ENCODE measurements around the gene MAP3K2. TPM values are rescaled to one million over a fixed set of nuclear protein-coding genes. Genes with fewer than 3 reads are reported as not detected.
A peak's percentile ranks its signal among the peaks of the same experiment; 100 is the strongest.

The MAP3K2 gene
- total RNA-seq, 1 donor from 2014 or later = 34.5 TPM

- Mint-ChIP-seq H3K36me3 (ENCODE audit: insufficient read depth) (peaks cover 8% of the 10 kb centered on the region), H3K4me3 (ENCODE audit: low read depth) (peak within 1 kb of the TSS; percentile 99), H3K9me3 (ENCODE audit: low read depth) (no peaks in the 10 kb centered on the region), H3K27ac (peak within 1 kb of the TSS; percentile 99), H3K4me1 (ENCODE audit: low read depth) (peaks cover 13% of the 10 kb centered on the region), H3K27me3 (no peaks in the 10 kb centered on the region)
- no peak for TF ChIP-seq CTCF (IDR thresholded peaks at IDR 0.05; ENCODE audit: unreplicated experiment)
- DNase-seq (ENCODE audit: low spot score, unreplicated experiment) = peak; percentile 70
Measured at GRCh38 chr2:127293748-127294562, 93.8 kb downstream of the MAP3K2 start, which contains the start of gene ERCC3. TSS of gene ERCC3 (minus strand) at chr2:127294144. CDS start at chr2:127294081, 63 bp downstream.

DNA sequence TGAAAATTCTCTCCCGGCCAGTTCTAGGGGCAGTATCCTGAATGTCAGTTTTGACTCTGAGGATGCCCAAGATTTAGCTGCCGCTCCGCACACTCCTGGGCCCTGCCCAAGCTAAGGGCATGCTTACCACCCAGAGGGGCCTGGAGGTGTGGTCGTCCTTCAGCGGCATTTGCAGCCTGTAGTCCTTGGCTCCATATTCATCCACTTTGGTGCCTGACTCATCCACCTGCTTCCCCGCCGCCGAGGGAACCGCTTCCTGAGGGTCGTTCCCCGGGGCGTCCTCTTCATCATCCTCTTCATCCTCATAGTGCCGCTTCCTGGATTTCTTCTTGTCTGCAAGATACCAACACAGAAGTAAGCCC lies 94.4 kb downstream of the MAP3K2 start:
- Mint-ChIP-seq H3K27me3 (no peaks in the 10 kb centered on the region), H3K27ac (peak overlapping the region; percentile 99), H3K36me3 (ENCODE audit: insufficient read depth) (peaks cover 14% of the 10 kb centered on the region), H3K4me1 (ENCODE audit: low read depth) (peaks cover 13% of the 10 kb centered on the region), H3K4me3 (ENCODE audit: low read depth) (peak overlapping the region; percentile 99), H3K9me3 (ENCODE audit: low read depth) (no peaks in the 10 kb centered on the region)
- no peak for TF ChIP-seq CTCF (IDR thresholded peaks at IDR 0.05; ENCODE audit: unreplicated experiment)
- DNase-seq (ENCODE audit: low spot score, unreplicated experiment) = no peak

- Mint-ChIP-seq H3K27ac (peak overlapping the region; percentile 3), H3K36me3 (ENCODE audit: insufficient read depth) (peaks cover 45% of the 10 kb centered on the region), H3K9me3 (ENCODE audit: low read depth) (peaks cover 9% of the 10 kb centered on the region), H3K27me3 (no peaks in the 10 kb centered on the region), H3K4me1 (ENCODE audit: low read depth) (peaks cover 6% of the 10 kb centered on the region), H3K4me3 (ENCODE audit: low read depth) (no peak overlapping the region)
- TF ChIP-seq CTCF (IDR thresholded peaks at IDR 0.05; ENCODE audit: unreplicated experiment) = no peak
- DNase-seq (ENCODE audit: low spot score, unreplicated experiment) = no peak
Measured at GRCh38 chr2:127288274-127288673, 99.5 kb downstream of the MAP3K2 start.

- no peaks in the 10 kb centered on the region for H3K4me1 Mint-ChIP-seq (ENCODE audit: low read depth)
- H3K27ac Mint-ChIP-seq = no peak overlapping the region
- peaks cover 9% of the 10 kb centered on the region for H3K9me3 Mint-ChIP-seq (ENCODE audit: low read depth)
- H3K27me3 Mint-ChIP-seq = no peaks in the 10 kb centered on the region
- H3K36me3 Mint-ChIP-seq (ENCODE audit: insufficient read depth) = peaks cover 48% of the 10 kb centered on the region
- no peak overlapping the region for H3K4me3 Mint-ChIP-seq (ENCODE audit: low read depth)
- DNase-seq (ENCODE audit: low spot score, unreplicated experiment) = no peak
- TF ChIP-seq CTCF (IDR thresholded peaks at IDR 0.05; ENCODE audit: unreplicated experiment) = no peak
Measured at GRCh38 chr2:127283275-127283674, 104.5 kb downstream of the MAP3K2 start.

- Mint-ChIP-seq H3K36me3 (ENCODE audit: insufficient read depth) (peaks cover 47% of the 10 kb centered on the region), H3K9me3 (ENCODE audit: low read depth) (peaks cover 9% of the 10 kb centered on the region), H3K27ac (no peak overlapping the region), H3K4me1 (ENCODE audit: low read depth) (no peaks in the 10 kb centered on the region), H3K27me3 (no peaks in the 10 kb centered on the region), H3K4me3 (ENCODE audit: low read depth) (no peak overlapping the region)
- no peak for TF ChIP-seq CTCF (IDR thresholded peaks at IDR 0.05; ENCODE audit: unreplicated experiment)
- no peak for DNase-seq (ENCODE audit: low spot score, unreplicated experiment)
Measured at GRCh38 chr2:127280693-127281092, 107.1 kb downstream of the MAP3K2 start.
